Fibroblast of gingiva (primary cell): ENCODE measurements around the gene NAP1L4.

Experiments used
- DNase-seq: peaks from one replicate; pipeline ENCODE4 v3.0.0-alpha.2; 2011; ENCODE audit warnings: low read depth

NAP1L4 gene

GRCh38 chr11:2992234-2992996 is at the start of gene NAP1L4:
Gene NAP1L4, minus strand, starts transcription at chr11:2992329. Its CDS starts 13,109 bp downstream, at chr11:2979220.
- DNase-seq = peak; percentile 94

GRCh38 chr11:3040881-3041280 is 48.8 kb upstream of the NAP1L4 start:
- no peak for DNase-seq

- DNase-seq = no peak
Observed at GRCh38 chr11:3037945-3038271, 45.8 kb upstream of the NAP1L4 start.

- peak; percentile 64 for DNase-seq
Observed at GRCh38 chr11:3037040-3037944, 45.2 kb upstream of the NAP1L4 start.

GRCh38 chr11:3036419-3036818 is 44.3 kb upstream of the NAP1L4 start:
- no peak for DNase-seq

- DNase-seq = no peak
Observed at GRCh38 chr11:3035333-3035732, 43.2 kb upstream of the NAP1L4 start.

- DNase-seq = no peak
Observed at GRCh38 chr11:3030289-3031070, 38.4 kb upstream of the NAP1L4 start.

GRCh38 chr11:3028813-3029212 is 36.7 kb upstream of the NAP1L4 start:
- no peak for DNase-seq

GRCh38 chr11:3026803-3027202 is 34.7 kb upstream of the NAP1L4 start:
- no peak for DNase-seq

- DNase-seq = peak; percentile 76
Observed at GRCh38 chr11:3022982-3023381, 30.9 kb upstream of the NAP1L4 start.

- DNase-seq = peak; percentile 83
Observed at GRCh38 chr11:3022300-3022967, 30.3 kb upstream of the NAP1L4 start.

GRCh38 chr11:3021125-3021524 is 29.0 kb upstream of the NAP1L4 start:
- no peak for DNase-seq

- DNase-seq = no peak
Observed at GRCh38 chr11:3020011-3020410, 27.9 kb upstream of the NAP1L4 start.

GRCh38 chr11:3018596-3018995 is 26.5 kb upstream of the NAP1L4 start:
- no peak for DNase-seq

- DNase-seq = no peak
Observed at GRCh38 chr11:3016861-3017260, 24.7 kb upstream of the NAP1L4 start.

GRCh38 chr11:3015796-3016195 is 23.7 kb upstream of the NAP1L4 start:
- no peak for DNase-seq

- DNase-seq = no peak
Observed at GRCh38 chr11:3014943-3015342, 22.8 kb upstream of the NAP1L4 start.

GRCh38 chr11:3014057-3014938 is 22.2 kb upstream of the NAP1L4 start:
- DNase-seq = no peak

GRCh38 chr11:3011891-3012885 is 20.1 kb upstream of the NAP1L4 start:
- no peak for DNase-seq
